ENCODE results near the gene DNAJB12. TPM values are rescaled to one million over a fixed set of nuclear protein-coding genes. Genes with fewer than 3 reads are reported as not detected.

The DNAJB12 gene
- total RNA-seq, 1 experiment from 2014 or later, result 27.6 TPM

GRCh38 chr10:72322030-72322279, 32.8 kb downstream of the DNAJB12 start:
- Histone ChIP-seq H3K18ac (ENCODE audit: insufficient read length, low read depth, low read length) (peak overlapping the region; percentile 50), H3K79me1 (ENCODE audit: insufficient read depth, low read depth, low read length, poor library complexity, severe bottlenecking) (no peaks in the 10 kb centered on the region), H3K9me3 (ENCODE audit: control insufficient read depth, low read depth, low read length) (no peaks in the 10 kb centered on the region), H2BK15ac (ENCODE audit: low read depth, low read length) (no peak overlapping the region), H2BK120ac (ENCODE audit: low read depth, low read length, poor library complexity, severe bottlenecking) (no peak overlapping the region), H3K14ac (ENCODE audit: insufficient read depth, low read length) (no peak overlapping the region), H3K23me2 (ENCODE audit: insufficient read length, low read depth, low read length, poor library complexity, severe bottlenecking) (peaks cover 3% of the 10 kb centered on the region), H4K91ac (ENCODE audit: insufficient read length, low read depth, low read length) (no peak overlapping the region), H3K4me2 (ENCODE audit: insufficient read depth, insufficient read length, low read length) (no peak overlapping the region), H3K79me2 (ENCODE audit: insufficient read depth, low read length) (no peaks in the 10 kb centered on the region), H4K20me1 (ENCODE audit: control insufficient read depth, insufficient read depth, insufficient read length) (no peaks in the 10 kb centered on the region), H3K27ac (ENCODE audit: insufficient read length, low read depth, low read length) (no peak overlapping the region), H3K23ac (ENCODE audit: insufficient read length, low read depth, low read length) (no peak overlapping the region), H3K4me1 (ENCODE audit: insufficient read depth, low read length) (peaks cover 2% of the 10 kb centered on the region; the same call in 1 of the 2 replicates), H2BK20ac (ENCODE audit: low read depth, low read length, poor library complexity, severe bottlenecking) (no peak overlapping the region), H2BK12ac (ENCODE audit: insufficient read length, low read depth, low read length) (no peak overlapping the region), H3K27me3 (ENCODE audit: insufficient read depth, low read length) (no peaks in the 10 kb centered on the region), H4K8ac (replicated peaks; ENCODE audit: insufficient read length, low read depth, low read length) (no peak overlapping the region), H3T11ph (ENCODE audit: low read length) (no peak overlapping the region), H2BK5ac (ENCODE audit: insufficient read length, low read length) (no peak overlapping the region), H3K9ac (ENCODE audit: extremely low read depth, insufficient read length, low read length) (no peak overlapping the region), H2AK5ac (ENCODE audit: insufficient read length, low read length) (no peak overlapping the region), H3K4ac (ENCODE audit: low read depth, low read length) (no peak overlapping the region), H3K56ac (ENCODE audit: insufficient read length, low read depth, low read length) (no peak overlapping the region), H2AFZ (ENCODE audit: low read length) (no peak overlapping the region), H4K5ac (ENCODE audit: insufficient read length, low read depth, low read length) (no peak overlapping the region)
- WGBS (ENCODE audit: extremely low coverage, insufficient read length, low lambda C conversion rate), result no CpG with 5 or more reads among the region's 3 CpGs
- H3K4me3 Mint-ChIP-seq, result no peak overlapping the region
- H3K27me3 Mint-ChIP-seq (ENCODE audit: low read depth), result no peaks in the 10 kb centered on the region
- no peak for TF ChIP-seq CTCF (conservative IDR thresholded peaks at IDR 0.05)
- no peaks in the 10 kb centered on the region; a peak in 1 of 5 replicates for H3K9me3 Mint-ChIP-seq
- H3K27ac Mint-ChIP-seq, result peak overlapping the region in 1 of 3 experiments; percentile 50; a peak in 2 of 7 replicates
- no peak for DNase-seq
- peaks cover 39 to 50% of the 10 kb centered on the region in 2 experiments for H3K4me1 Mint-ChIP-seq
- no peaks in the 10 kb centered on the region for H3K36me3 Mint-ChIP-seq (ENCODE audit: insufficient read depth in 1 of 3, low read depth in 3 of 3)
